ENCODE data around the gene PLS1. TPM values are rescaled to one million over a fixed set of nuclear protein-coding genes. Genes with fewer than 3 reads are reported as not detected.

PLS1 gene
- total RNA-seq, 1 experiment from 2014 or later = 36.1 TPM

DNA sequence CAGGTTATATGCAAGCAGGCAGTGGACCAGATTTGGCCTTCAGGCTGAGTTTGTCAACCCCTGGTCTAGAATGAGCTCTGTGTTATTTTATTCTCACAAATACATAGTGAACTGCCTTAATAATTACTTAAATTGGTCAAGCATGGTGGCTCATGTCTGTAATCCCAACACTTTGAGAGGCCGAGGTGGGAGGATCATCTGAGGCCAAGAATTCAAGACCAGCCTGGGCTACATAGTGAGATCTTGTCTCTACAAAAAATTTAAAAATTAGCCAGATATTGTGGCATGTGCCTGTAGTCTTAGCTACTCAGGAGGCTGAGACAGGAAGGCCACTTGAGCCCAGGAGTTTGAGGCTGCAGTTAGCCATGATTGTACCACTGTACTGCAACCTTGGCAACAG, 15.0 kb downstream of the PLS1 start:
- BruUV-seq (replicated peaks) = no TSS peak
- in situ Hi-C loops (cut with HindIII; ENCODE audit: low pct_unique_long_range_greater_than_20kb, low sequenced_read_pairs) = no loop called here
- Histone ChIP-seq H3K27ac (ENCODE audit: low read length) (no peak overlapping the region), H3K9me3 (ENCODE audit: control insufficient read depth, insufficient read depth, low read depth, low read length) (no peaks in the 10 kb centered on the region), H3K4me1 (ENCODE audit: control insufficient read depth, insufficient read depth, low read length) (no peaks in the 10 kb centered on the region), H3K36me3 (ENCODE audit: control insufficient read depth, insufficient read depth, low read length) (no peaks in the 10 kb centered on the region), H3K4me3 (ENCODE audit: low read depth in 2 of 2, low read length in 2 of 2) (no peak overlapping the region), H3K27me3 (ENCODE audit: control insufficient read depth, insufficient read depth, low read length) (no peaks in the 10 kb centered on the region)
- no peak for TF ChIP-seq SIN3A (IDR thresholded peaks at IDR 0.05; ENCODE audit: borderline replicate concordance, insufficient read depth, low read depth, low read length)
- no peak for TF ChIP-seq TCF7L2 (IDR thresholded peaks at IDR 0.05; ENCODE audit: low read depth, low read length)
- TF ChIP-seq, protein P1, sequence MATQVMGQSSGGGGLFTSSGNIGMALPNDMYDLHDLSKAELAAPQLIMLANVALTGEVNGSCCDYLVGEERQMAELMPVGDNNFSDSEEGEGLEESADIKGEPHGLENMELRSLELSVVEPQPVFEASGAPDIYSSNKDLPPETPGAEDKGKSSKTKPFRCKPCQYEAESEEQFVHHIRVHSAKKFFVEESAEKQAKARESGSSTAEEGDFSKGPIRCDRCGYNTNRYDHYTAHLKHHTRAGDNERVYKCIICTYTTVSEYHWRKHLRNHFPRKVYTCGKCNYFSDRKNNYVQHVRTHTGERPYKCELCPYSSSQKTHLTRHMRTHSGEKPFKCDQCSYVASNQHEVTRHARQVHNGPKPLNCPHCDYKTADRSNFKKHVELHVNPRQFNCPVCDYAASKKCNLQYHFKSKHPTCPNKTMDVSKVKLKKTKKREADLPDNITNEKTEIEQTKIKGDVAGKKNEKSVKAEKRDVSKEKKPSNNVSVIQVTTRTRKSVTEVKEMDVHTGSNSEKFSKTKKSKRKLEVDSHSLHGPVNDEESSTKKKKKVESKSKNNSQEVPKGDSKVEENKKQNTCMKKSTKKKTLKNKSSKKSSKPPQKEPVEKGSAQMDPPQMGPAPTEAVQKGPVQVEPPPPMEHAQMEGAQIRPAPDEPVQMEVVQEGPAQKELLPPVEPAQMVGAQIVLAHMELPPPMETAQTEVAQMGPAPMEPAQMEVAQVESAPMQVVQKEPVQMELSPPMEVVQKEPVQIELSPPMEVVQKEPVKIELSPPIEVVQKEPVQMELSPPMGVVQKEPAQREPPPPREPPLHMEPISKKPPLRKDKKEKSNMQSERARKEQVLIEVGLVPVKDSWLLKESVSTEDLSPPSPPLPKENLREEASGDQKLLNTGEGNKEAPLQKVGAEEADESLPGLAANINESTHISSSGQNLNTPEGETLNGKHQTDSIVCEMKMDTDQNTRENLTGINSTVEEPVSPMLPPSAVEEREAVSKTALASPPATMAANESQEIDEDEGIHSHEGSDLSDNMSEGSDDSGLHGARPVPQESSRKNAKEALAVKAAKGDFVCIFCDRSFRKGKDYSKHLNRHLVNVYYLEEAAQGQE (IDR thresholded peaks at IDR 0.05; ENCODE audit: insufficient read depth in 1 of 2, low read depth in 2 of 2, low read length in 1 of 2) = no peak
- TF ChIP-seq, protein P2, sequence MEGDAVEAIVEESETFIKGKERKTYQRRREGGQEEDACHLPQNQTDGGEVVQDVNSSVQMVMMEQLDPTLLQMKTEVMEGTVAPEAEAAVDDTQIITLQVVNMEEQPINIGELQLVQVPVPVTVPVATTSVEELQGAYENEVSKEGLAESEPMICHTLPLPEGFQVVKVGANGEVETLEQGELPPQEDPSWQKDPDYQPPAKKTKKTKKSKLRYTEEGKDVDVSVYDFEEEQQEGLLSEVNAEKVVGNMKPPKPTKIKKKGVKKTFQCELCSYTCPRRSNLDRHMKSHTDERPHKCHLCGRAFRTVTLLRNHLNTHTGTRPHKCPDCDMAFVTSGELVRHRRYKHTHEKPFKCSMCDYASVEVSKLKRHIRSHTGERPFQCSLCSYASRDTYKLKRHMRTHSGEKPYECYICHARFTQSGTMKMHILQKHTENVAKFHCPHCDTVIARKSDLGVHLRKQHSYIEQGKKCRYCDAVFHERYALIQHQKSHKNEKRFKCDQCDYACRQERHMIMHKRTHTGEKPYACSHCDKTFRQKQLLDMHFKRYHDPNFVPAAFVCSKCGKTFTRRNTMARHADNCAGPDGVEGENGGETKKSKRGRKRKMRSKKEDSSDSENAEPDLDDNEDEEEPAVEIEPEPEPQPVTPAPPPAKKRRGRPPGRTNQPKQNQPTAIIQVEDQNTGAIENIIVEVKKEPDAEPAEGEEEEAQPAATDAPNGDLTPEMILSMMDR (IDR thresholded peaks at IDR 0.05) = no peak
- no peak for TF ChIP-seq POLR2AphosphoS5 (IDR thresholded peaks at IDR 0.05; ENCODE audit: low read depth, low read length)
- ChIA-PET CTCF (no interaction called here), POLR2A (no interaction called here)
- intact Hi-C loops (cut with micrococcal nuclease; ENCODE audit: unreplicated experiment) = no loop called here
- no peak for ATAC-seq
- DNase-seq (ENCODE audit: low read depth, low spot score) = no peak

DNA sequence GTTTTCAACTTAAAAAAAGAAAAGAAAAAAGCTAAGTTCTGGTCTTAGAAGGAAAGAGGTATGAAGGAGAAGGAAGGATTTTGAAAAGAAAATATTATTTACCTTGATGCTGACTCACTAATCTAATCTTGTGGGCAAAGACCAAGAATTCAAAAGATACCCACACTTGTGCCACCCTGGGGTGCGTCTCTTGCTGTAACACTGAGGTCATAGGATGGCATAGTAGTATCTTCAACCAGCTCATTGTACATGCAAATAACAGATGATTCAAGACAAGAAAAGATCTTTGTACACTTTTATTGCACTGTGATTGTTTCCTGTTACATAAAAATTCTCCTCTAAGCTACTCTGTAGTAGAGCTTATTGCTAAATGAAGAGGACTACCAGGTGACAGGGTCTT, 17.3 kb downstream of the PLS1 start:
- in situ Hi-C loops (cut with HindIII; ENCODE audit: low pct_unique_long_range_greater_than_20kb, low sequenced_read_pairs) = no loop called here
- H3K4me1 ChIP-seq (ENCODE audit: control insufficient read depth, insufficient read depth, low read length) = peaks cover 3% of the 10 kb centered on the region
- no peak for TF ChIP-seq TCF7L2 (IDR thresholded peaks at IDR 0.05; ENCODE audit: low read depth, low read length)
- H3K27me3 ChIP-seq (ENCODE audit: control insufficient read depth, insufficient read depth, low read length) = no peaks in the 10 kb centered on the region
- no peak overlapping the region for H3K27ac ChIP-seq (ENCODE audit: low read length)
- H3K9me3 ChIP-seq (ENCODE audit: control insufficient read depth, insufficient read depth, low read depth, low read length) = no peaks in the 10 kb centered on the region
- CTCF ChIA-PET = no interaction called here
- POLR2A ChIA-PET = interaction anchor here (0.6 kb wide), 1 partner anchor 16 kb away, joined by 3 read pairs; no protein-coding TSS in a partner anchor
- intact Hi-C loops (cut with micrococcal nuclease; ENCODE audit: unreplicated experiment) = no loop called here
- no peak for DNase-seq (ENCODE audit: low read depth, low spot score)
- no peak for ATAC-seq
- no TSS peak for BruUV-seq (replicated peaks)
- H3K4me3 ChIP-seq (ENCODE audit: low read depth in 2 of 2, low read length in 2 of 2) = no peak overlapping the region
- no peaks in the 10 kb centered on the region for H3K36me3 ChIP-seq (ENCODE audit: control insufficient read depth, insufficient read depth, low read length)

DNA sequence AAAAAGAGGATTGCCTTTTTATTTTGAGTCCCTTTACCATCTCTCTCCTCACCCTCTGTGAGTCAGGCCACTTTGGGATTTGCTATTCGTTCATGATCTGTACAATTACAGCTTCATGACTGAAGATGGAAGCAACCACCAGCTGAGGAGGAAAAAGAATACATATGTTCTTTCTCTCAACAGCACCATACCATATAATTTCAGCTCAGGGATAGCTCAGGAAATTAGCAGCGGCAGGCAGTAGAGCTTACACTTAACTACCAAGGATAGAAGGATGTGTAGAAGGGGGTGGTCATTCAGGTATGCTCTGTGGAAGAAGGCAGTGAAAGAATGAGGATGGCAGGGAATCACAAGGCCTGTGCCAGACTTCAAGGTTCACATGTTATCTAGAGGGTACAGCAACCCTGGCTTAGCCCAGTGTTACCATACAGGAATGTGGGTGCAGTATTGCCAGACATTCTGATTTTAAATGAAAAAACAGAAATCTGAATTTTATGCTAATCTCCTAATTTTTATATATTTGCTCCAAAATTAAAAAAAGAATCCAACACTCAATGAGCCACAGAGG, 17.9 kb downstream of the PLS1 start:
- CTCF ChIA-PET = no interaction called here
- H3K27ac ChIP-seq (ENCODE audit: low read length) = no peak overlapping the region
- in situ Hi-C loops (cut with HindIII; ENCODE audit: low pct_unique_long_range_greater_than_20kb, low sequenced_read_pairs) = no loop called here

More for the DNA sequence above, 17.9 kb downstream of the PLS1 start:
- H3K27me3 ChIP-seq (ENCODE audit: control insufficient read depth, insufficient read depth, low read length) = no peaks in the 10 kb centered on the region
- intact Hi-C loops (cut with micrococcal nuclease; ENCODE audit: unreplicated experiment) = no loop called here
- no TSS peak for BruUV-seq (replicated peaks)
- ATAC-seq (no peak), DNase-seq (ENCODE audit: low read depth, low spot score) (no peak)
- TF ChIP-seq TCF7L2 (IDR thresholded peaks at IDR 0.05; ENCODE audit: low read depth, low read length) = no peak
- TF ChIP-seq, protein P1 (IDR thresholded peaks at IDR 0.05; ENCODE audit: insufficient read depth in 1 of 2, low read depth in 2 of 2, low read length in 1 of 2) = no peak
- TF ChIP-seq, protein P2 (IDR thresholded peaks at IDR 0.05) = no peak
- no peak for TF ChIP-seq SIN3A (IDR thresholded peaks at IDR 0.05; ENCODE audit: borderline replicate concordance, insufficient read depth, low read depth, low read length)
- no peak for TF ChIP-seq POLR2AphosphoS5 (IDR thresholded peaks at IDR 0.05; ENCODE audit: low read depth, low read length)
- H3K36me3 ChIP-seq (ENCODE audit: control insufficient read depth, insufficient read depth, low read length) = no peaks in the 10 kb centered on the region
- POLR2A ChIA-PET = no interaction called here
- H3K9me3 ChIP-seq (ENCODE audit: control insufficient read depth, insufficient read depth, low read depth, low read length) = no peaks in the 10 kb centered on the region
- H3K4me1 ChIP-seq (ENCODE audit: control insufficient read depth, insufficient read depth, low read length) = peaks cover 10% of the 10 kb centered on the region
- H3K4me3 ChIP-seq (ENCODE audit: low read depth in 2 of 2, low read length in 2 of 2) = no peak overlapping the region
